TTC549 (cell line): ENCODE results near the gene YJU2.
"Not testable (repeated sequence)": the region's sequence is repeated elsewhere in the genome, so short reads cannot be mapped to it uniquely, and the experiment has no call there.

Source experiments
- FAIRE-seq: peaks from 2 replicates; lab custom pipeline; 2012; peaks lifted over from hg19 to GRCh38; lab: Jason Lieb, UNC

The YJU2 gene

DNA sequence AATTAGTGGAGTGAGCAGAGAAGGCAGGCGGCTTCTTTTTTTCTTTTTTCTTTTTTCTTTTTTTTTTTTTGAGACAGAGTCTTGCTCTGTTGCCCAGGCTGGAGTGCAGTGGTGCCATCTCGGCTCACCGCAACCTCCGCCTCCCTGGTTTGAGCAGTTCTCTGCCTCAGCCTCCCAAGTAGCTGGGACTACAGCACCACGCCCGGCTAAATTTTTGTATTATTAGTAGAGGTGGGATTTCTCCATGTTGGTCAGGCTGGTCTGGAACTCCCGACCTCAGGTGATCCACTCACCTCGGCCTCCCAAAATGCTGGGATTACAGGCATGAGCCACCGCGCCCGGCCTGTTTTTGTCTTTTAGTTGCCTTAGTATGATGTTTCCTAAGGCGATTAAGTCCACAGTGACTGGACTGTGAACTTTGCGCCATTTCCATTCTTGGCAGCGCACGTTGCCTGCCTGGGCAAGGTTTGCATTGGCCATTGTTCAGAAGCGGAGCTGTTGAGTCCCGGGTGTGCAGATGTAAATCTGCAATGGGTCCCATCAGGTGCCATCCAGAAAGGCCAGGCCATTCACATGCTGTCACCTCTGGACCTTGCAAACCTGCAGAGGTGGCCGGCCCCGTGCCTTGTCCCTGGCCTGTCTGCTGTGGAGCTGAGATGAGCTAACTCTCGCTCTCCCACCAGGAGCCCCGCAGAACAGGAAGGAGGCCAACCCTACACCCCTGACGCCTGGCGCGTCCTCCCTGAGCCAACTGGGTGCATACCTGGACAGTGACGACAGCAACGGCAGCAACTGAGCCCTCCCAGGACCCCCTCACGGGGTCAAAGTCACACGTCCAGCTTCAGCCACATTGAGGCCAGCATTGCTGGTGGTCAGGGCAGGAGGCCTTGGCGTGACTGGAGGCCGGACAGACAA, 21.3 kb downstream of the YJU2 start:
- no peak for FAIRE-seq

GRCh38 chr19:4268816-4269430, 22.0 kb downstream of the YJU2 start:
- FAIRE-seq = no peak

GRCh38 chr19:4272894-4273293, 26.0 kb downstream of the YJU2 start:
- FAIRE-seq = no peak

DNA sequence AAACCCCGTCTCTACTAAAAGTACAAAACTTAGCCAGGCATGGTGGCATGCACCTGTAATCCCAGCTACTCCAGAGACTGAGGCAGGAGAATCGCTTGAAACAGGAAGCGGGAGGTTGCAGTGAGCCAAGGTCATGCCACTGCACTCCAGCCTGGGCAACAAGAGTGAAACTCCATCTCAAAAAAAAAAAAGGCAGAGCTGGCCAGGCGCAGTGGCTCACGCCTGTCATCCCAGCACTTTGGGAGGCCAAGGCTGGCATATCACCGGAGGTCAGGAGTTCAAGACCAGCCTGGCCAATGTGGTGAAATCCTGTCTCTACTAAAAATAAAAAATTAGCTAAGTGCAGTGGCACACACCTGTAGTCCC, 27.4 kb downstream of the YJU2 start:
- FAIRE-seq = not testable (repeated sequence)

- no peak for FAIRE-seq
Observed at GRCh38 chr19:4277191-4277696, 30.4 kb downstream of the YJU2 start.

- no peak for FAIRE-seq
Observed at GRCh38 chr19:4278010-4278409, 31.1 kb downstream of the YJU2 start.

DNA sequence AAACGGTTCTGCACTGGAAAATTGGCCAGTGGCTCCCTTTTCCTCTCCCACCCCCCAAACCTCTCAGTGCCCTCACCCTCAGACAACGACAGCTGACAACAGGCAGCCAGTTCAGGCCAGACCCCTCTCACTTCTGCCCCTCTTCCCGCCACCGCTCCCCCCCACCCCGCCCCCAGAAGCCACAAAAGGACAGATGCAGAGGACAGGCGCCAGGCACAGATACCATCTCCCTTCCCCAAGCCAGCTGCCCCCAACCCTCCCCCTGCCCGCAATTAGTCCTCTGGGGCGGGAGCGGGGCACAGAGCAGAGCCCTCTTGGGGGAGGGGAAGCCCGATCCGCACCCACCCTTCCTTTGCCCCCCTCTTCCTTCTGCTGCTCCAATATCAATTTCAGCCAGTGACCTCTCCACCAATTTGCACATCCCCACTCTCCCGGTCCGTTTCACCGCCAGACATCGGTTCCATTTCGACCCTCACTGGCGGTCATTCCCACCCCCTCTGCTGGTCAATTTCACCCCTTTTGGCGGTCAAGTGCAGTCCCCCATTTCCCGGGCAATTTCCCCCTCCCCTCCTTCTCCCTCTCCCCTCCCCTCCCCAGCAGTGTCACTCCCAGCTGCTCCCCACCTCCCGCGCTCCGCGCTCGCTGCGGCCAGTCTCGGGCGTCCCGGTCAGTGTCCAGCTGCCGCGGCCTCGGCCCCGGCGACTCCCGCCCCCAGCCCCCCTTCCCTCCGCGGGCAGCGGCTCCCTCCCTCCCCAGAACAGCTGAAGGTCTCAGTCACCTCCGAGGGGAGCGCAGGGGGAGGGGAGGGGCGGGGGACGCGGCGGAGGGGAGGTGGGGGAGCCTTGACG, 31.8 kb downstream of the YJU2 start, which contains the start of gene SHD:
TSS of gene SHD (plus strand) at position 848 of the 848 bp plus-strand sequence. CDS start 798 bp downstream, outside the sequence.
- FAIRE-seq = no peak

DNA sequence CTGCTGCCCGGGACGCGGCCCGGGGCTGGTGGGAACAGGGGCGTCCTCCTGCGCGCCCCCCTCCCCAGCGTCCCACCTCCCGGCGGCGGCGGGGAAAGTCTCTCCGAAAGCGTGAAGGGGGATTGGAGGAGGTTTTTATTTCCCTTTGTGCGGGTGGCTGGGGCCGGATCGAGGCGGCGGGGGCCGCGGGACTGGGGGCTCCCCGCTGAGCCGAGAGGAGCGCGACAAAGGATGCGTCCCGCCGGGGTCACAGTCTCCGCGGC, 32.3 kb downstream of the YJU2 start:
- no peak for FAIRE-seq

GRCh38 chr19:4279530-4280422, 32.9 kb downstream of the YJU2 start:
- no peak for FAIRE-seq

- no peak for FAIRE-seq
Observed at GRCh38 chr19:4284176-4284958, 37.5 kb downstream of the YJU2 start.

GRCh38 chr19:4284974-4285373, 38.1 kb downstream of the YJU2 start:
- no peak for FAIRE-seq

DNA sequence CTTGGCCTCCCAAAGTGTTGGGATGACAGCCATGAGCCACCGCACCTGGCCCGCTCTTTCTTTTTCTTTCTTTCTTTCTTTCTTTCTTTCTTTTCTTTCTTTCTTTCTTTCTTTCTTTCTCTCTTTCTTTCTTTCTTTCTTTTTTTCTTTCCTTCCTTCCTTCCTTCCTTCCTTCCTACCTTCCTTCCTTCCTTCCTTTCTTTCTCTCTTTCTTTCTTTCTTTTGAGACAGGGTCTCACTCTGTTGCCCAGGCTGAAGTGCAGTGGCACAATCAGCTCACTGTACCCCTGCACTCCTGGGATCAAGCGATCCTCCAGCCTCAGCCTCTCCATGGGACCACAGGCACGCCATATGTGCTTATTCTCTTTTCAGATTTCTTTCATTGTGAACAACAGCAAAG, 39.3 kb downstream of the YJU2 start:
- FAIRE-seq = not testable (repeated sequence)

- no peak for FAIRE-seq
Observed at GRCh38 chr19:4288091-4288777, 41.4 kb downstream of the YJU2 start.

DNA sequence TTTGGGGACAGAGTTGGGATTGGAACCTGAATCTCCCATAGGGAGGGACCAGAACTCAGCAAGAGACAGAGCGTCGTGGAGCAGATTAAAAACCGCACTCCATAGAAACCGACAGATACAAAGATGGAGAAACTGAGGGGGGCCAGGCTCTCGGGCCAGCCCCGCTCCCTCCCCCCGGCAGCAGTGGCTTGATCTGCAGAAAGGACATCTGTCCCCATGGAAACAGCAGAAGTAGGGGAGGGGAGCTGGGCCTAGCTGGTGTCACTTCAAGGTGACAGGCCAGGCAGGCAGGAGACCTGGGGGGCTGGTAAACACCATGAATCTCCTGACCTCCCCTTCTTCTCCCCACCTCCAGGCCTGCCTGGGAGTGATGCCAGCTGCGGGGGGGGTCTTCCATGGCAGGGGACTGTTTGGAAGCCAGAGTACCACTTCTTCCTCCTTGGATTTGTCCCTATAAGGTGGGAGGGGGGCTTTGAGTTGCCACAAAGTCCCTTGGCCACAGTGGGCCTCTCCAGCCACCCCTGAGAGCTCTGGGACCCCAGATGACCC, 44.4 kb downstream of the YJU2 start:
- FAIRE-seq = no peak

GRCh38 chr19:4292515-4292914, 45.6 kb downstream of the YJU2 start:
- no peak for FAIRE-seq

DNA sequence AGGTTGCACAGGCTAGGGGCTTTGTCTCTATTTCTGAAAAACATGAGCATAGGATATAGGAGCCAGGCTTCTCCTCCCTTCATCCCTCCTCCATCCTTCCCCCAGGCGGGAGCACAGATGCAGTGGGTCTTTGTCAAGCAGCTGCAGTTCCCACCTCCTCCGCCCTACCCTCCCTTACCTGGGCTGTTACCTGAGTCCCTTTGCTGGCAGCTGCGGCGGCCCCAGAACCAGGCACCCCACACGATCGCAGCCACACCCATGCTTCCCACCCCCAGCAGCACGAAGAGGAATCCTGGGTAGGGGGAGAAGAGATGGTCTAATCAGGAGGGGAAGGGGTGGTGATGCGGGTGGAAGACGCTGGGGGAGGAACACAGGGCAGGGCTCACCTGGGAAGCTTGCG, 47.5 kb downstream of the YJU2 start:
- FAIRE-seq = no peak

- no peak for FAIRE-seq
Observed at GRCh38 chr19:4295972-4296771, 49.3 kb downstream of the YJU2 start.

DNA sequence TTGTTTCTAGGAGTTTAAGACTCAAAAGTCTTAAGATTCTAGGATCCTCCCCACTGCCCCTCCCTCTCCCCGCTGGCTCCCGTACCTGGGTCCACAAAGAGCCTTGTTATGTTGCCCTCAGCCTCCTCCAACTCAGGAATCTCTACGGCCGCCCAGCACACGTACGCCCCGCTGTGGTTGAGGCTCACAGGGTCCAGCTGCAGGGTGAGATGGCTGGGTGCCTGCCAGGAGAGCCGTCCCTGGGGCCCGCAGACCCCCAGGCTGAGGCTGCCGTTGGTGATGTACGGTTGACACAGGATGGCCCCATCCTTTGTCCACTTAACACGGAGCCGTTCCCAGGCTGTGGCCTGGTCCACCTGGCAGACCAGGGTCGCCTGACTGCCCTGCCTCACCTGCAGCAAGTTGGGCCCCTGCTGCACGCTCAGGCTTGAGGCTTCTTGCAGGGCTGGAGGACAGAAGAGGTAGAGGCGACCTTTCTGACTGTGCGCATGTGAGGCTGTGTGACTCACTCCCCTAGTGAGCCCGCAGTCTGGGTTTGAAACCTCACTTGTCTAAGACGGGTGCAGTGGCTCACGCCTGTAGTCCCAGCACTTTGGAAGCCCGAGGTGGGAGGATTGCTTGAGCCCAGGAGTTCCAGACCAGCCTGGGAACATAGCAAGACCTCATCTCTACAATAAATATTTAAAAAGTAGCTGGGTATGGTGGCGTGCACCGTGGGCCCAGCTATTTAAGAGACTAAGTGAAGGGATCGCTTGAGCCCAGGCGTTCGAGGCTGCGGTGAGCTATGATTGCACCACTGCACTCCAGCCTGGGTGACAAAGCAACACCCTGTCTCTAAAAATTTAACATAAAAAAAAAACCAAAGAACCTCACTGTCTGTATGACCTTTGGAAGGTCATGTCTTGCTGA, 51.3 kb downstream of the YJU2 start:
- FAIRE-seq = no peak
